GM12874 (cell line): ENCODE results near the gene GPRC5D.

Experiments
- CTCF ChIP-seq: IDR thresholded peaks from 2 replicates; pipeline ENCODE4 v1.5.1; 2011; ENCODE audit warnings: low read depth, mild to moderate bottlenecking, control low read depth, low read length, moderate library complexity; ENCODE audit not compliant: insufficient read depth

The GPRC5D gene

GRCh38 chr12:12997734-12998133, 45.8 kb upstream of the GPRC5D start:
- TF ChIP-seq CTCF: no peak

GRCh38 chr12:12997156-12997555, 45.2 kb upstream of the GPRC5D start:
- no peak for TF ChIP-seq CTCF

GRCh38 chr12:12996209-12996608, 44.2 kb upstream of the GPRC5D start:
- TF ChIP-seq CTCF: no peak

GRCh38 chr12:12995088-12995487, 43.1 kb upstream of the GPRC5D start:
- TF ChIP-seq CTCF: no peak

GRCh38 chr12:12993367-12993766, 41.4 kb upstream of the GPRC5D start:
- no peak for TF ChIP-seq CTCF

GRCh38 chr12:12992418-12993130, 40.6 kb upstream of the GPRC5D start:
- no peak for TF ChIP-seq CTCF

- no peak for TF ChIP-seq CTCF
These were observed 38.9 kb upstream of the GPRC5D start for GRCh38 chr12:12990700-12991468.
